Umbilical cord (tissue), 2 donors: ENCODE results near the gene HOXB7. TPM values are rescaled to one million over a fixed set of nuclear protein-coding genes. Genes with fewer than 3 reads are reported as not detected.
A peak's percentile ranks its signal among the peaks of the same experiment; 100 is the strongest.

Experiments
- DNase-seq: peaks from one replicate; pipeline ENCODE4 v3.0.0-alpha.2; 2015; ENCODE audit warnings: low spot score
- total RNA-seq: library from RNA; depleted of rRNA; stranded (reverse); fragments of >200 nt; gene quantifications from one replicate; pipeline ENCODE4 v1.2.3, GENCODE V29; 2014; ENCODE audit warnings: low replicate concordance; ENCODE audit not compliant: insufficient read depth

HOXB7 gene
- total RNA-seq, 1 donor from 2014 or later: 0.96 TPM

DNA sequence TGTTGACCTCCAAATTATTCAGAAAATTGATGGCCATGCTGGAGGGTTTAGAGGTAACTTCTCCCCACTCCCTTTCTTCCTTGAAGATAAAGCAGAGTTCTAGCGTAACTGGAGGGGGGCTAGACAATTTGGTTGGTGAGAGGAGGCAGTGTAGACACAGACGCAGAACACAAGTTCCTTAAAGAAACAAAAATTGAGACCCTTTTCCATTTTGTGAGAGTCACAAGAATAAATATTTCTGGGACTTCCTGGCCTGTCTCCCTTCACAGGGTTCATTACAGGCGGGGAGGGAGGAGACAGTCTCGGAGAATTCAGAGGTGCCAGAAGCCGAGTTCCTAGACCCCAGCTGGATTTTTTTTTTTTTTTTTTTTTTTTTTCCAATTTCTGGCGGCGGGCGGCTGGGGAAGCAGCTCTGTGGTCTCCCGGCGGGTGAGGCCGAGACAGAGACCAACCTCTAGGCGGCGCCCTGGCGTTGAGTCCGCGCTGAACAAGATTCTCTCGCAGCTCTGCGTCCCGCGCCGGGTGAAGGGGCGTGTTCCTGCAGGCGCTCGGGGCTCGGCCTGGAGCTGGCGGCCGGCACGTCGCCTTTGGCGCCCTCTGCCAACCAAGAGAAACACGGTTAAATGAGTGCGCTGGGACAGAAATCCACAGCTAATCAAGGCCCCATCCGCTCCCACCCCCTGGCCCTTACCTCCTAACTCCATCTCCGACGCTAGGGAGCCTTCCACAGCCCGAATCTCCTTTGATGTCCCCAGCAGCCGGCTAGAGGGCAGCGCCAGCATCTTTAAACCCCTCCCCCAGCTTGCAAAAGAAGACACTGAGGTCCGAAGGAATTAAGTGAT lies 25.6 kb upstream of the HOXB7 start:
- DNase-seq: peak; percentile 88

DNA sequence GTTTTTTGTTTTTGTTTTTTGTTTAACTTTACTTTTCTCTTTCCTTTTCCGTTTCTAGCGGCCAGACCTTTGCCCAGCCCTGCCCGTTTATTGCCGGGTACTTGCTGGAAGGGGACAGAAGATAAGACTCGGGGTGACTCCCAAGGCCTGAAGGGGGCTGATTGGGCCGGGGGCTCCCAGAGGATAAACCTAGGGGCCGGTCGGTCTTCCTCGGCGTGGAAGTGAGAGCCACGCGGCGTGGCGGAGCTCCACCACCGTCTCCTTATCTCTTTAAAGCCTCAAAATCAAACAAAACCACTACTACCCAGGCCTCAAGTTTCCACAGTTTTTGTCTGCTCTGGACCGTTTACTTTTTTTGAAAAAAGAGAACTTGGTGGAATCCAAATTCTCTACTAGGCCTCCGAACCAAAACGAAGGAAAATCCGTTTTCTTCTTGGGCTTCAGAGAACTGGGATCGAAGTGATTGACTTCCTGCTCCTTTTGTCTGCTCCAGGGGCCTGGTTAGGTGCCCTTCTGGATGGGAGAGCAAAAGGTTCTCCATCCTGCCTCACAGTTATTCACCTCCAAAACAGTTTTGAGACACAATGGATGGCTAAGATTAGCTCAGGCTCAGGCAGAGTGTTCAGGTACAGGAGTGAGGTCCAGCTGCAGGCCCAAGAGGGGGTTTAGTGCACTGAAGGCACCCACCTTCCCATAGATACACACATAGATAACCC lies 23.8 kb upstream of the HOXB7 start:
- DNase-seq: no peak

DNA sequence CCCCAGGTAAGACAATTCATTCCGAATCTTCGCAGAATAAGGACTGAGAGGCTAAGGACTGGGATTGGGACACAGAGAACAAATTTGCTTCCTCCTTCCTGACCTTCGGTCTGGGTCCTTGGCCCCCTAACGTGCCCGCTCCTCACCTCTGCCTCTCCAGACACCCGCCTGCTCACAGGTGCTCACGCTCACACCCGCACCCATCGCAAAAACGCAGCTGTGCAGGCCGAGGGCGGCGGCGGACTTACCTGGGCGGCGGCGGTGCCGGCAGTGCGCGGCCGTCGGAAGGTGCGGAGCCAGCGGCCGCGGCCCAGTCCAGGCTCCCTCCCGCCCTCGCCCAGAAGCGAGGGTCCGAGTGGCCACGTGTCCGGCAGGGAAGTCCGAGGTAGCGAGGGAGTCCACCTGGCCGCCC lies 22.5 kb upstream of the HOXB7 start:
- no peak for DNase-seq

DNA sequence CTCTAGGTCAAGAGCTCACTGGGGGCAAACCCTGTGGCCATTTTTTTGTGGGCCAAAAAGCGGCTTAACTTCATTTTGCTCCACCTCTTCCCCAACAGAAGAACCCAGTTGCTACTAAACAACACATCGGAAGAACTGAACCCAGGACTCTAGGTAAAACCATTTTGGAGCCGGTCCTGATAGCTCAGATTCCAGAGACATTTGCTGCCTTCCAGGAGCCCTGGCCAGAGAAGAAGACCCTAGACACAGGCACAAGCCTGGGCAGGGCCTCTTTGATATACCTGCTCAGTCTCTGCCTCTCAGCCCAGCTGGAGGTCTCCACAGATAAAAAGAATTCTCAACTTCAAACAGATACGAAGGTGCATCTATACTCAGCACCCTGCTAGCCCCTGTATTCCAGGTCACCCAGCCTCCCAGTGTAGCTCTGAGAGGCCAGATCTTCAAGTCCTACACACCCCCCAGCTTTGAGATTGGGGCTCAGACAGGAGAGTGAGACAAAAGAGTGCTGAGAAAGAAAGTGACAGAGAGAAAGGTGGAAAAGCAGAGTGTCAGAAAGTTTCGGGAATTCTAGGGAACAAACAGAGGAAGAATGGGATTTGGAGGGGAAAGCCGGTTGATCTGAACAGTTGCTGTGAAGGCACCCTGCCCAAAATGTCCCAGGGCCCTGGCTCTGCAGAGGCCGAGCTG lies 21.9 kb upstream of the HOXB7 start:
- DNase-seq: no peak

DNA sequence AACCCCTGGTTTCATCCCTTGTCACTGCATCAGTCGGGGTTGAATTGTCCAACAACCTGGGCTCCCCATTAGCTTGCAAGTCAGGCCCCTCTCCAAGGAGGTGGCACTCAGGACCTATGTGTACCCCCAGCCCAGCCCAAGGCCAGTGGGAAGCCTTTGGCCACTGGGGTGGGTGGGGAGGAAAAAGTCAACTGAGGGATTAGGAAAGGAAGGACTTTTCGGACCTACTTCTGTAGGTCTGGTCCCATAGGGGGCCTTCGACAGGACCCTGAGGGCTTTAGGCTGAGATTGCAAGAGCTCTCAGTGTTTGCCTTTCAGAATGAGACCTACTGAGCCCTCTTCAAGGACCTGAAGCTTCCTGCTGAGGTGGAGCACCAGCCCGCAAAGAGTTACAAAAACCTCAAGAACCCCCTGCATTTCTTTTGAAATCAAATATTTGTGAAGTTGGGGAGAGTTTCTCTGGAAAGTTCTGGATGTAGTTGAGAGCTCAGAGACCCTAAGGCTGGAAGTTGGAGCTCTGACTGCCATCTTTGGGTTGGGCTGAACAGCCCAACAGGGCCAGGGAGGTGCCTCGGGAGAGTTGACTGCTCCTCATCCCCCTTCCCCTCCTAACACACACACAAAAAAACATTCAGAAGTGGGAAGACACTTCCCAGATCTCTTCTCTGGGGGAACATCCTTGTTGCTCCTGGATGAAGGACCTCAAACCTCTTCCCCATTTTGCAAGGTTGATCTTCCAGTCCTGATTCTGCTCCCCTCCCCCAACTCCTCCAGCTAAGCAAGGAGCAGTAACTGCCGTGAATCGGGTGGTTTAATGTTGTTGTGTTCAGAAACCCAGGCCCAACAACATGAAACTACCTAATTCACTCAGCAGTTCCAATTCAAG lies 21.1 kb upstream of the HOXB7 start:
- no peak for DNase-seq

DNA sequence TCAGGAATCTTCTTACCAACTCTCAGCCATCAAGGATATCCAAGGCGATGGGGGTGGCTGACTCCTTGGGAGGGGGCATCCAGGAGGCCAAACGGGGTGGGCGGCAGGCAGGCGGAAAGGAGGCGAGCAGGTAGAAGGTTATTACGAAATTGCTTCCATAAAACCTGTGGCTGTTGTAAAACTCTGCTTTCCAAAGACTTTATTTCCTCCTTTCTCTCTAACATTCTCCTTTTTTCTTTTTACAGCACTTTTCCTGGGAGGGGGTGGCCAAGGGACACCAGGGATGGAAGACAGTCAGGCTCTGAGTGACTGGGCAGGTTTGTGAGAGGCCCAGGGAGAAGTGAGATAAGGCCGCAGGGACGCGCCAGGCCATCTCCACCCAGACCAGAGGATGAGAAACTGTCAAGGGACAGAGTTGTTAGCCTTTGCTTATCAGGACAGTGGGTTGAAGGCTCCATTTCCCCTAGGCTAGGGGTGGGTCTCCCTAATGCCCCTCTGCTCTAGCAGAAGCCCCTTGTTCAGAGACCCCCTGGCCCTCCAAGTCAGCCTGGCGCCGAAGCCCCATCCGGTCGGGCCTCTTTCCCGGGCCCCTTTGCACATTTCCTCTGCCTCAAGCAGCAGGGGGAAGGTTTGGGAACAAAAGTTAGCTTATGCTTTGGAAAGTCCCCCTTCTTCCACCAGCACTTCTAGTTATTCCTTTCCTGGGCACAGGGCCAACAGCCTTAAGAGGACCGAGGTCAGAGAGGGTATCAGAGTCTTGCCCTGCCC lies 20.3 kb upstream of the HOXB7 start:
- no peak for DNase-seq

DNA sequence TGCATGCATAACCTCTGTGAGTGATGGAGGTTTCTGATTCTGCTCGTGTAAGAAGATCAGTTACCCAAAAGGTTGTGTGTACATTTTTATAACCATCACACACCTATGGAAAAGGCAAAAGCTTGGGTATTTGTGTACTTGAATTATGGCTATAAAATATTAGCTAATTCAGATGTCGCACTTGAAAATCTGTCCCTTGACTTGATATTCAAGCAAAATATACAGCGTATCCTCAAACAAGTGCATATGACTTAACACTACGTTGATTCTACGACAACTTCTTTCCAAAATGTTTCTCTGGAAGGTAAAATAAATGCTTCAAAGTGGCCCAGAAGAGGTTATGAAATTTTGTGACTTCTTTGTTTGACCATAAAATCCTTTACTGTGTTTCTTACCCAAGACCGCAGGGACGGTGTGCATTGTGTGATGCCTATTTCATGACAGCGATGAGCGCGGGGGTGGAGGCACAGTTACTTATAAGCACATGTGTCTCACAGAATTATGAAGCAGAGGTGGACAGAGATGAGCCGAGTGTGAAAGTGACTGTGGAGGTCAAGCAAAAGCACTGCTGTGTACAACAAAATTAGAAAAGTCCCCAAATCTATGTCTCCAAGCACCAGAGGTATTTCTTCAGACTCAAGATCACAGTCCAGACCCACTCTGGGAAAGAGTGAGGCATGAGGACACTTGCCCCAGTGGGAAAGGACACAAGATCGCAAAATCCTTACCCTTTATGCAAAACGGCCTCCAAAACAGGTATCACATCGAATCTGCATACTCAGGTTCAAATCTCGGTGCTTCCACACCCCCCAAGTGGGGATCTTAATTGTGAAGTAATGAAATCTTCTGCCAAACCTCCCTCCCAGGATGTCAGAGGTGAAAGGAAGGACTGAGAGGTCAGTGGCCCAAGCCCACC lies 19.4 kb upstream of the HOXB7 start:
- no peak for DNase-seq

DNA sequence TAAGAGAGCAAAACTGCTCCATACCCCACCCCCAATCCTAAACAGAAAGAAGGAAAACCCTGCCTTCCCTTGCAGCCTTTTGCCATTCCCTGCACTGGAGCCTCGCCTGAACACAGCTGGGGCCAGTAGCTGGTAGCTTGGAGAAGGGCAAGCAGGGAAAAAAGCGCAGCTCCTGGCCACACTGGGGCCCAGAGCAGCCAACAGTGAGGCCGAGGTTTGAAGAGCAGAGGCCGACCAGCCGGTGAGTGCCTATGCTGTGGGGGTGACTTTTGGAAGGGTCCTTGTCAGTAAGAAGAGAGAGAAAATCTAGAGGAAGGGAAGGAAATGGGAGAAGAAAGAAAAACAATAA lies 18.6 kb upstream of the HOXB7 start:
- no peak for DNase-seq

DNA sequence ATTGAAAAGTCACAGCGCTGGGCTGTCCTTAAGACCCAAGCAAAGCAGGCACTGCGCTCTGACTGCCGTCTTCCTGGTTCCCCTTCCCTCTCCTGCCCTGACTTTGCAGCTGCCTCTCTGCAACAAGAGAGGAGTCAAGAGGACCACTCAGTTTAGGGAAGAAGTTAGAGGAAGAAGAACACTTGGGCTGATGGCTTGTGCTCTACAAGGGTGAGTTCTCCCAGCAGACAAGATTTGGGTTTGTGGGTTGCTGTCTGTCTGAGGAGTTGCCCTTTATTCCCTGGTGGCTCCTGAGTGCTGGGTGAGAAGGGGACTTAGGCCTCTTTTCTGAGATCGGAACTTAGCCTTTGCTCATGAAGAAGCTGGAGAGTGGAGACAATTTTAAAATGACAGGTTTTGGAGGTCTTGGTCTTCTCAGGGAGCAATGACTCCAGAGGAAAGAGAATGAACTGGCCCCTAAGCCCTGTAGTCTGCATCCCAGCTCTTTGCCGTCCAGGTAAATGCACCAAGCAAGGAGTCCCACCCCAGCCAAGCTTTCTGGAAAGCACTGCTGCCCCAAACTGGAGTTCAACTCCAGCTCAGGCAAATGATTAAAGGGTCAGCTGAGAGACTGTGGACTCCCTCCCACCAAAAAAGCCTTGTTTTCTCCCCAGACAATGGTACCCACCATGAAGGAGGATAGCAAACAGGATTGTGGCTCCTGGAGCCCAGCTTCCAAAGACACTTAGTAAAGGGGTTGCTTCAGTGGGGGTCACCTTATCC lies 18.0 kb upstream of the HOXB7 start:
- no peak for DNase-seq

DNA sequence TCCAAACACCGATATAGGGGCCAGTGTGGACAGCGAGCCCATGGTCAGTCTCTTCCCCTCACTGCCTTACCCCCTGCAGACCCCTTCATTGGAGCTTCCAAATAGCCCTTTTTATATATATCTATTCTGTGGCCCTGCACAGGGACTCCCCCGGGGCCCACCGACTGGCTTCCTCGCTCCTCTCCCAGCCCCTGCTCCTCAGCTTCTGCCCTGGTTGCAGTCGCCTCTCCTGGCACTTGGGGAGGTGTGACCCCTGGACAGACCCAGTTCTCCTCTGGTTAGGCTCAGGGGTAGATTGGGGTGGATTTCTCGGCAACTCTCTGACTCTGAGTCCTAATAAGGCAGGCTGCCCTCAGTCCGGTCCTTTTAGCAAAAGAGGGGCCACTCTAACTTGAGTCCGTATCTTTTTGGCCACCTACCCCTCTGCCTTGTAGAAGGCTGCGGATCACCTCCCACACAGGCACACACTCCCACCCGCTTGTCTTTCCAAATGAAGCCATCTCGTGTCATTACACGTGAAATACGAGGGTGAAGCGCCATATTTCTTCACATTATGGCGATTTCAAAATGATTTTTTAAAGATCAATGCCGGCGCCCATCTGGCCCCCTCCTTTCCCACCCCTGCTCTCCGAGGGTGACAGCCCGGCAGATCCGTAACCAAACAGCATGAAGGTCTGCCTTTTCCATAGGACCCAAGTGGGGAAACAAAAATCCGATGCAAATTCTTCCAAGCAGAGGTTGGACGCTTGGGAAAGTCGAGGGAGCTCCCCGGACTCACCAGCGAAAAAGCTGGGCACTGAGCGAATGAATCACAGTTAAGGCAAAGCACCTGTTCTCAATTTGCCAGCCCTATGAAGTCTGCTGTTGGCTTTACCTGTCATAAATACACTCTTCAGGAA lies 17.1 kb upstream of the HOXB7 start:
- no peak for DNase-seq

DNA sequence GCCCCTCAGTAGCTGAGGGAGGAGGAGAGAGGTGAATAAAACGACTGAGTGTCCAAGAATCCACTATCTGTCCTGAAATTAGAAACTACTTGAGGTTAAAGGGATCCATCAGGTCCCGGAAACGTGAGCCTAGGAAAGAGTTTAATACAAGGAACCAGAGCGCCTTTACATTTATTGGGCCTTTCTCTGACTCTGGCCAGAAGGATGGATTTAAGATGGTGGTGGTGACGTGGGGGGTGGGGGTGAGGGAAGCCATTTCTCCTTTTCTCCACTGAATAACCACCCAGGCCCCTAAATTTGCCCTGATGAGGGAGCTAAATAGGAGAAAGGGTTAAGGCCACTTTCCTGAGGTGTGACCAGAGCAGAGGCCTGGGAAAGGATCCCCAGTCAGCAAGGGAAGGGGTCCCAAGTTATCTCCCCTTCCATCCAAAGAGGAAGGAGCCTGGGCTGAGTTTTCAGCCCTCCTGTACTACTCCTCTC lies 16.3 kb upstream of the HOXB7 start:
- no peak for DNase-seq

DNA sequence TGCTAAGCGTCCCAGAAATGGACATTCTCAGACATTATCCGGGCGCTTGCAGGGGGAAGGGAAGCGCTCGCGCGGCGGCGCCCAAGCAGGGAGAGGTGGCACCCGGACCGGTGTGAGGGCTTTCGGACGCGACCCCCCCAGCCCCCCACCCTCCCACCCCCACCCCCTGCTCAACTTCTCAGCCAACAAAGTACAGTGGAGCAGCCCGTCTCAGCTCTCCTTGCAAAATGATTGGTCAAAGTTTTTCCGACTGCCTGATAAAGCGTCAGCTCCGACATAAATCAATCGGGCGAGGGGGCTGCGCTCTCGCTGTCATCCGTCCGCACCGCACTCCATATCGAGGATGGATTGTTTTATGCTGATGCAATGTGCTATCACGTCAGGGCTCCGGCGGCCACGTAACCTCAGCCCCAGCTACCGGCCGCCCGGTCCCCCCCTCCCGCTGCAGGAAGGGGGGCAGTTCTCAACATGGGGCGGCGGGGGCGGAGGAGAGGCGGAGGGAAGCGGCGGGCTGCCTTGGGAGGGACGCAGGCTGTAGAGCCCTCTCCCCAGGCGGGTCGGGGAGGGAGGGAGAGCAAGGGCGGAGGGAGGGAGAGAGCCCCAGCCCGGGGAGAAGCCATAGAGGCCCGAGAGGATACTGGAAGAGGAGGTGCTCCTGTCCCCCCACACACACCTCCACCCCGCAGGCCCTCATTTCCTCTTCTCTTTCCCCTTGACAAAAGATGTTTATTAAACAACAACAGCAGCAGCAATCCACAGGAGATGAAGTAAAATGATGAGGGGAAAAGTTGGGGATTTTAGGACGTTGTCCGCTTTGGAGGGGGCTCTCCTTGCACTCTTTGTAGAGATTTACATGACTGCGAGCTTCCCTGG lies 15.7 kb upstream of the HOXB7 start, which contains the start of gene HOXB9:
HOXB9 (minus strand) TSS at position 114 of the 873 bp plus-strand sequence; CDS start at position 25, 89 bp downstream.
- no peak for DNase-seq

DNA sequence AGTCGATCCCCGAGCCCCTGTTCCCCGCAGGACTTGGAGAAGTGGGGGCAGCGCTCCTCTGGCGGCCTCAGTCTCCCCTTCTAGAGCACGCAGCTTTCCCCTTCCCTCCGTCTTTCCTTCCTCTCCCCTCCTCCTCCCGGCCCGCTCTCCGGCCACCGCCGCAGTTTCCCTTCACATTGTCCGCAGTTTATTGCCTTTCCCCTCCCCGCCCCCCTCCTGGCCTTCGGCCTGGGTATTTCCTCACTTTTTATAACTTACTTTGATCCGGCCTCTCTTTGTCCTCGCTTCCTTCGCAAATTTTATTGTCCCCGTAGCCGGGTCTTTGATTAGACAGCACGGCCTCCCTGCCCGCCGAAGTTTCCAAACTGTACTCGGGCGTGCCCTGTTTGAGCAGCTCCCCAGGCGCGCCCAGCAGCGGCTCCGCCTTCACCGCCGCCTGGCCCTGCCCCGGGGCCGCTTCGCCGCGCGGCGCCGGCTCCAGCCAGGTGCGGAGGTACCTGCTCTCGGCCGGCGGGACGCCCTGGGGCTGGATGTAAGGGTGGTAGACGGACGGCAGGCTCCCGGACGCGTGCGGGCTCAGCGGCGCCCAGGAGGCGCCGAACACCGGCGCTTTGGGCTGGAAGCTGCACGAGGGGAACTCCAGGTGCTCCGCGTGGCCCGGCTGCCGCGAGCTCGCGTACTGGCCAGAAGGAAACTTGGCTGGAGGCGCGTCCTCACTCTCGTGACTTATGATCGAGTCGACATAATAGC lies 14.9 kb upstream of the HOXB7 start:
- no peak for DNase-seq

DNA sequence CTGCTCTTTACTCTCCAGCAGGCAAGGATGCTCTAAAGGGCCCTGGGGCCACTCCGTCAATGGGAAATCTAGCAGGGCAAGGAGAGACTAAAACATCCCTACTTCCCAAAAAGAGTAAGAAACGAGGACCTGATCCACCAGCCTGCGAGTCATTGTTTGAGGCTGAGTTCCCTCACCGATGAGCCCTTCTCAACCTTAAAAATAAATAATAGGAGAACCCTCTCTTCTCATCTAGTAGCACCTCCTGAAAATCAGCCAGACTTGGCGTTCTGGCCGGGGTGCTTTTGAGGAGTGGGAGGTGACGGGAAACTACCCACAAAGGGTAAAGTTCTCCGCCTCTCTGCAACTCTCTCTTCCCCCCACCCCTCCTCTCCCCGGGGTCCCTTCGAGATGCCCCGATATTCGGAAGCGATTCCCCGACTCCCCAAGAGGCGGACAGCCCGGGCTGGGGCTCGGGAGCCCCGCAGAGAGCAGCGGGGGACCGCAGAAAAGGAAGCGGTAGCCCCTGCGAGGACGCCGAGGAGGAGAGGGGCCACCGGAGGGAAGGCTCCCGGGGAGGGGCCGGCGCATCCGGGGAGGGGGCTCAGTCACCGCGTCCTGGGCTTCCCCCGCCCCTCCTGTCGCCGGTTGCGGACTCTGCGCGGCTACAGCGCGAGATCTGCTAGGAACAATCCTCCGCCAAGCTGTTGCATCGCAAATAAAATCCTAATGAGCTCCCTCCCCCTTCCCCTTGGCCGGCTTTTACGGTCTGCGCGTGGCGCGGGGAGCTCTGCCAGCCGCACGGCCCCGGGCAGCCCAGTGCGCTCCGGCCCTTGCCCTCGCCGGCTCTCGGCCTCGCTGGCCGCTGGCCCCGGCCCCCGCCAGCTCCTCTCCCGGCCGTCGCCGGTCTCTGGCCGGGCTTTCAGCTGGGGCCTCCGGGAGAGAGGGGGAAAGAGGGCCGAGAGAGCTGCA lies 14.0 kb upstream of the HOXB7 start:
- DNase-seq: no peak

DNA sequence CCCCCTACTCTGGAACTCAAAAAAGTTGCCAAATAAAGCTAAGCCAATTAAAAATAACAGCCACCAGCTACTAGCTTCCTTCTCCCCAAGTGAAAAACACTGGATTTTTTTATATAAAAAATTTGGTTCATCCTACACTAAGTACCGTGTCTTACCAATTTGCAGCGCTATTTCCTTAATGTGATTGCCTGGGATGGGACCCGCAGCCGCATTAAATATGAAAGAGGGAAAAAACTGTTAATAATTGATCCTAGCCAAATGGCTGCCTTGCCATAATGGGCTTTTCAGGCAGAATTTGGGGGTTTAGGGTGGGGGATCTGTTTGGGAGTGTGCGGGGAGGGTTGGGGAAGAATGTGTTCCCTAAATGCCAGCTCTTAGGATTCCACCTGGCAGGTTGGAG lies 13.3 kb upstream of the HOXB7 start:
- DNase-seq: no peak
